Stimulated activated CD4-positive, alpha-beta T cell treated with anti-CD3 and anti-CD28 coated beads, Interleukin-4, amount 100 ng/mL, for 48 hours (primary cell): Measurements from ENCODE around the gene EMSY.

ENCODE experiments used
- DNase-seq, 2 donors: peaks; one replicate each; pipeline ENCODE4 v3.0.0-alpha.2; 2020; ENCODE audit warnings: low read depth in 2 of 2

The EMSY gene

GRCh38 chr11:76597533-76598425 is 153.0 kb downstream of the EMSY start:
- no peak for DNase-seq

GRCh38 chr11:76598426-76598839 is 153.6 kb downstream of the EMSY start:
- no peak for DNase-seq

- no peak for DNase-seq
These were observed 154.5 kb downstream of the EMSY start for GRCh38 chr11:76599041-76600013.

- DNase-seq: no peak
These were observed 155.4 kb downstream of the EMSY start for GRCh38 chr11:76600124-76600655.

- no peak for DNase-seq
These were observed 156.5 kb downstream of the EMSY start for GRCh38 chr11:76601272-76601671.

- no peak for DNase-seq
These were observed 156.9 kb downstream of the EMSY start for GRCh38 chr11:76601724-76602123.

- DNase-seq: no peak
These were observed 157.6 kb downstream of the EMSY start for GRCh38 chr11:76602431-76602861.
